K562 (cell line): Measurements from ENCODE around the gene SPDYA. TPM values are rescaled to one million over a fixed set of nuclear protein-coding genes. Genes with fewer than 3 reads are reported as not detected.

Experiments used
- DPF2 ChIP-seq: fragments of 450-650 bp; IDR thresholded peaks from 2 replicates; pipeline ENCODE4 v1.6.1; 2016
- ESRRA ChIP-seq: fragments of 450-650 bp; IDR thresholded peaks from 2 replicates; pipeline ENCODE4 v1.6.1; 2014; ENCODE audit warnings: low read depth, mild to moderate bottlenecking, moderate library complexity, borderline replicate concordance
- JUN ChIP-seq, 2 experiments: sonication (generic) in 1 of 2; formaldehyde crosslinking in 1 of 2; IDR thresholded peaks; 2 replicates each; pipeline versions ENCODE4 v1.6.1 to v1.8.0; 2012 to 2022; ENCODE audit warnings: borderline replicate concordance in 2 of 2, mild to moderate bottlenecking in 2 of 2, improper control_type of control experiment in 1 of 2, low read depth in 1 of 2, low read length in 1 of 2, missing genetic modification reagents in 1 of 2
- KAT8 ChIP-seq: fragments of 450-650 bp; IDR thresholded peaks from 2 replicates; pipeline ENCODE4 v1.6.1; 2016; ENCODE audit warnings: low read depth, mild to moderate bottlenecking
- KLF6 ChIP-seq: fragments of 250-450 bp; sonication (Bioruptor Pico); IDR thresholded peaks from 2 replicates; pipeline ENCODE4 v1.4.0; 2020; ENCODE audit warnings: mild to moderate bottlenecking, moderate library complexity, borderline replicate concordance
- LCOR ChIP-seq: sonication (generic); formaldehyde crosslinking; IDR thresholded peaks from 2 replicates; pipeline ENCODE4 v1.8.0; 2022; ENCODE audit warnings: mild to moderate bottlenecking, missing genetic modification reagents
- NFE2 ChIP-seq: IDR thresholded peaks from 2 replicates; pipeline ENCODE4 v1.6.1; 2014; ENCODE audit warnings: antibody characterized with exemption, low read depth
- NFYB ChIP-seq: IDR thresholded peaks from 2 replicates; pipeline ENCODE4 v1.6.1; 2011; ENCODE audit warnings: mild to moderate bottlenecking, moderate library complexity; ENCODE audit not compliant: insufficient read length; ENCODE audit errors: extremely low read depth
- ZBTB17 ChIP-seq: fragments of 450-650 bp; formaldehyde crosslinking; IDR thresholded peaks from 2 replicates; pipeline ENCODE4 v1.4.0; 2020; ENCODE audit warnings: mild to moderate bottlenecking
- ZBTB40 ChIP-seq, 2 experiments: fragments of 450-650 bp in 1 of 2; sonication (generic) in 1 of 2; formaldehyde crosslinking in 1 of 2; IDR thresholded peaks; 2 replicates each; pipeline versions ENCODE4 v1.7.1 to v1.9.0; 2016 to 2022; ENCODE audit warnings: inconsistent platforms in 1 of 2, mild to moderate bottlenecking in 1 of 2, missing genetic modification reagents in 1 of 2
- ZNF766 ChIP-seq: fragments of 200-800 bp; sonication (Bioruptor generic); conservative IDR thresholded peaks from 2 replicates; pipeline ENCODE4 v1.6.1; 2016; ENCODE audit warnings: missing genetic modification characterization, missing compliant biosample characterization
- polyA plus RNA-seq, 8 experiments: library from polyadenylated mRNA; depleted of rRNA in 4 of 8; stranded (reverse) in 5 of 8; unstranded in 3 of 8; fragments of >200 nt; fragmentation: Nextera tagmentation in 2 of 8; fragmentation: Illumina TruSeq in 1 of 8; extraction: Ambion mirVana in 2 of 8; extraction: Trizol in 1 of 8; gene quantifications; 2 replicates each; pipeline versions ENCODE4 v1.2.1 to v1.2.3, GENCODE V29; 2011 to 2014; ENCODE audit warnings: inconsistent platforms in 1 of 8, missing spikeins in 1 of 8
- total RNA-seq, 7 experiments: library from RNA; depleted of rRNA in 6 of 7; stranded (reverse); fragments of >200 nt in 6 of 7; fragmentation: Illumina TruSeq in 2 of 7; extraction: Trizol in 2 of 7; gene quantifications; 2 replicates each; pipeline versions ENCODE4 v1.2.1 to v1.2.3, GENCODE V29; 2011 to 2021; ENCODE audit warnings: low replicate concordance in 1 of 7
- TF ChIP-seq, protein P1 (sequence below): sonication (generic); formaldehyde crosslinking; IDR thresholded peaks from 2 replicates; pipeline ENCODE4 v1.8.0; 2022; ENCODE audit warnings: missing genetic modification reagents, mild to moderate bottlenecking, borderline replicate concordance
- TF ChIP-seq, protein P2 (sequence below): fragments of 250-450 bp; sonication (Bioruptor Pico); IDR thresholded peaks from 2 replicates; pipeline ENCODE4 v1.4.0; 2020

Gene SPDYA
- total and polyA plus RNA-seq, 9 of the 15 experiments (the other 6 are each of a cell fraction or from before 2014, with no cell fraction given), result 0.05 to 1.6 (median 0.30) TPM; not detected in 1

DNA sequence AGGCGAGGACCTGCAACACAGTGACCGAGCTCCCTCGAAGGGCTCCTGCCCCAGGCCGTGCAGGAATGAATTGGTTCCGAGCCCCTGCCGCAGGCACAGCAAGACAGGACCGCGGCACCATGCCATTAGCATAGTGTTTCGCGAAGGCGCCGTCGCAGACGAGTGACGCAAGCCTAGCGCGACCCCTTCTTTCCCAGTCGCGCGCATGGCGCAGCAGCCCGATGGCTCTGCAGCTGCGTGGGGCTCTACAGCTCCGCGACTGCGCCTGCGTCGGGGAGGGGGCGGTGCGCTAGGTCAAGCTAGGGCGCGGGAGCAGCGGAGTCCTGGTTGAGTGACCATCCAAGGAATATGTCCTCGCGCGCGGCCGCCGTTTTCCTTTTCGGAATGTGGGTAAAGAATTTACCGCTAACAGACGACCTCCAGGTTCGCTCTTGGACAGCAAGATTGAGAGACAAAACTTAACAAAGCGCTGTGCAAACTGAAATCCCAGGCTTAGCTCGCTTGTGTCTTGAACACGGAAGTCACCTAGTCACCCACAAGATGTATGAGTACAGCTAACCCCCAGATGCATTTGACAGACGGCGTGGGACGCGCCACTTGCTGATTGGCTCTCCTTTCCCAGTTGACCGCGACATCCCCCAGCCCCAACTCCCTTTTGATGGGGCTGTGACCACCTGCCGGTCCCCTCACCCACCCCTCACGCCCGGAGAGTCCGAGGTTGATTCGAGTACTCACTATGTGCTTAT is 59.7 kb downstream of the SPDYA start, which contains the start of gene TRMT61B (continued):
- TF ChIP-seq ZBTB40 (IDR thresholded peaks at IDR 0.05) (peak; percentile 12; the same call in 1 of the 2 replicates), ZBTB40 (CRISPR knock-in tag; IDR thresholded peaks at IDR 0.05) (no peak), KAT8 (no peak), DPF2 (peak; percentile 46; the same call in 1 of the 2 replicates), LCOR (0 out of 2 replicates have a peak, but pooled peaks have one; percentile 23), NFYB (peak; percentile 42), ZBTB17 (no peak), ZNF766 (CRISPR knock-in tag) (0 out of 2 replicates have a peak, but pooled peaks have one; percentile 46), NFE2 (0 out of 2 replicates have a peak, but pooled peaks have one; percentile 42), JUN (IDR thresholded peaks at IDR 0.05; ENCODE audit: borderline replicate concordance, low read depth, low read length) (peak; percentile 79; the same call in 1 of the 2 replicates), JUN (CRISPR knock-in tag; IDR thresholded peaks at IDR 0.05; ENCODE audit: borderline replicate concordance) (peak; percentile 87; the same call in 1 of the 2 replicates), ESRRA (peak; percentile 73), KLF6 (CRISPR knock-in tag) (no peak)
- TF ChIP-seq, protein P1, sequence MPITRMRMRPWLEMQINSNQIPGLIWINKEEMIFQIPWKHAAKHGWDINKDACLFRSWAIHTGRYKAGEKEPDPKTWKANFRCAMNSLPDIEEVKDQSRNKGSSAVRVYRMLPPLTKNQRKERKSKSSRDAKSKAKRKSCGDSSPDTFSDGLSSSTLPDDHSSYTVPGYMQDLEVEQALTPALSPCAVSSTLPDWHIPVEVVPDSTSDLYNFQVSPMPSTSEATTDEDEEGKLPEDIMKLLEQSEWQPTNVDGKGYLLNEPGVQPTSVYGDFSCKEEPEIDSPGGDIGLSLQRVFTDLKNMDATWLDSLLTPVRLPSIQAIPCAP (CRISPR knock-in tag), result no peak
- TF ChIP-seq, protein P2, sequence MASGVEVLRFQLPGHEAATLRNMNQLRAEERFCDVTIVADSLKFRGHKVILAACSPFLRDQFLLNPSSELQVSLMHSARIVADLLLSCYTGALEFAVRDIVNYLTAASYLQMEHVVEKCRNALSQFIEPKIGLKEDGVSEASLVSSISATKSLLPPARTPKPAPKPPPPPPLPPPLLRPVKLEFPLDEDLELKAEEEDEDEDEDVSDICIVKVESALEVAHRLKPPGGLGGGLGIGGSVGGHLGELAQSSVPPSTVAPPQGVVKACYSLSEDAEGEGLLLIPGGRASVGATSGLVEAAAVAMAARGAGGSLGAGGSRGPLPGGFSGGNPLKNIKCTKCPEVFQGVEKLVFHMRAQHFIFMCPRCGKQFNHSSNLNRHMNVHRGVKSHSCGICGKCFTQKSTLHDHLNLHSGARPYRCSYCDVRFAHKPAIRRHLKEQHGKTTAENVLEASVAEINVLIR, result peak; percentile 100
